ENCODE results near the gene ASTN1.

- TF ChIP-seq, protein P1, sequence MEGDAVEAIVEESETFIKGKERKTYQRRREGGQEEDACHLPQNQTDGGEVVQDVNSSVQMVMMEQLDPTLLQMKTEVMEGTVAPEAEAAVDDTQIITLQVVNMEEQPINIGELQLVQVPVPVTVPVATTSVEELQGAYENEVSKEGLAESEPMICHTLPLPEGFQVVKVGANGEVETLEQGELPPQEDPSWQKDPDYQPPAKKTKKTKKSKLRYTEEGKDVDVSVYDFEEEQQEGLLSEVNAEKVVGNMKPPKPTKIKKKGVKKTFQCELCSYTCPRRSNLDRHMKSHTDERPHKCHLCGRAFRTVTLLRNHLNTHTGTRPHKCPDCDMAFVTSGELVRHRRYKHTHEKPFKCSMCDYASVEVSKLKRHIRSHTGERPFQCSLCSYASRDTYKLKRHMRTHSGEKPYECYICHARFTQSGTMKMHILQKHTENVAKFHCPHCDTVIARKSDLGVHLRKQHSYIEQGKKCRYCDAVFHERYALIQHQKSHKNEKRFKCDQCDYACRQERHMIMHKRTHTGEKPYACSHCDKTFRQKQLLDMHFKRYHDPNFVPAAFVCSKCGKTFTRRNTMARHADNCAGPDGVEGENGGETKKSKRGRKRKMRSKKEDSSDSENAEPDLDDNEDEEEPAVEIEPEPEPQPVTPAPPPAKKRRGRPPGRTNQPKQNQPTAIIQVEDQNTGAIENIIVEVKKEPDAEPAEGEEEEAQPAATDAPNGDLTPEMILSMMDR (conservative IDR thresholded peaks at IDR 0.05 in 1 of 2, IDR thresholded peaks at IDR 0.05 in 1 of 2; ENCODE audit: extremely low read depth in 1 of 2, insufficient read depth in 1 of 2, low read depth in 1 of 2, low read length in 2 of 2) = no peak
- TF ChIP-seq EZH2 (IDR thresholded peaks at IDR 0.05; ENCODE audit: borderline replicate concordance, low read length) = no peak
Measured at GRCh38 chr1:176903474-176903873, 261.0 kb downstream of the ASTN1 start.
